ENCODE measurements around the gene PARVB.

PARVB gene

GRCh38 chr22:44028091-44028490 is 4.0 kb downstream of the PARVB start:
- DNase-seq (ENCODE audit: low spot score) = no peak

GRCh38 chr22:44029069-44029468 is 5.0 kb downstream of the PARVB start:
- DNase-seq (ENCODE audit: low spot score) = no peak

GRCh38 chr22:44030051-44030701 is 6.1 kb downstream of the PARVB start:
- DNase-seq (ENCODE audit: low spot score) = no peak

GRCh38 chr22:44030702-44031082 is 6.6 kb downstream of the PARVB start:
- DNase-seq (ENCODE audit: low spot score) = no peak

- DNase-seq (ENCODE audit: low spot score) = no peak
These were observed 7.3 kb downstream of the PARVB start for GRCh38 chr22:44031158-44031952.

GRCh38 chr22:44032126-44032730 is 8.1 kb downstream of the PARVB start:
- no peak for DNase-seq (ENCODE audit: low spot score)

- DNase-seq (ENCODE audit: low spot score) = no peak
These were observed 9.2 kb downstream of the PARVB start for GRCh38 chr22:44033287-44033686.

GRCh38 chr22:44033694-44034093 is 9.6 kb downstream of the PARVB start:
- no peak for DNase-seq (ENCODE audit: low spot score)

- DNase-seq (ENCODE audit: low spot score) = peak; percentile 93
These were observed 13.6 kb downstream of the PARVB start for GRCh38 chr22:44037519-44038375.

GRCh38 chr22:44039566-44040171 is 15.6 kb downstream of the PARVB start:
- DNase-seq (ENCODE audit: low spot score) = no peak

GRCh38 chr22:44042249-44043218 is 18.4 kb downstream of the PARVB start:
- no peak for DNase-seq (ENCODE audit: low spot score)

GRCh38 chr22:44045145-44045544 is 21.0 kb downstream of the PARVB start:
- DNase-seq (ENCODE audit: low spot score) = no peak

GRCh38 chr22:44046485-44047141 is 22.5 kb downstream of the PARVB start:
- no peak for DNase-seq (ENCODE audit: low spot score)

GRCh38 chr22:44047891-44048301 is 23.8 kb downstream of the PARVB start:
- no peak for DNase-seq (ENCODE audit: low spot score)

- DNase-seq (ENCODE audit: low spot score) = no peak
These were observed 25.6 kb downstream of the PARVB start for GRCh38 chr22:44049486-44050231.

- no peak for DNase-seq (ENCODE audit: low spot score)
These were observed 26.8 kb downstream of the PARVB start for GRCh38 chr22:44050766-44051355.

GRCh38 chr22:44051358-44051757 is 27.3 kb downstream of the PARVB start:
- no peak for DNase-seq (ENCODE audit: low spot score)

GRCh38 chr22:44051961-44052360 is 27.9 kb downstream of the PARVB start:
- no peak for DNase-seq (ENCODE audit: low spot score)

GRCh38 chr22:44055805-44056204 is 31.7 kb downstream of the PARVB start:
- DNase-seq (ENCODE audit: low spot score) = no peak

All from GM03348 (cell line).